T-helper 1 cell treated with Interleukin-12 subunit alpha and Interleukin-12 subunit beta and Interleukin-4 antibody, amounts not matched to agents 30 μg/mL and 1 μg/mL, for 36 hours (primary cell): ENCODE measurements around the gene ISOC2.

Experiments used
- H3K27ac Mint-ChIP-seq: one replicate; pipeline ENCODE4 v1.8.0; 2021; ENCODE audit warnings: mild to moderate bottlenecking, mixed read lengths
- H3K27me3 Mint-ChIP-seq: one replicate; pipeline ENCODE4 v1.8.0; 2021; ENCODE audit warnings: low read depth, mixed read lengths
- H3K36me3 Mint-ChIP-seq: one replicate; pipeline ENCODE4 v1.8.0; 2021; ENCODE audit warnings: low read depth, mixed read lengths
- H3K4me1 Mint-ChIP-seq: one replicate; pipeline ENCODE4 v1.8.0; 2021; ENCODE audit warnings: low read depth, mixed read lengths
- H3K4me3 Mint-ChIP-seq: one replicate; pipeline ENCODE4 v1.8.0; 2021; ENCODE audit warnings: mild to moderate bottlenecking, moderate library complexity, mixed read lengths
- H3K9me3 Mint-ChIP-seq: one replicate; pipeline ENCODE4 v1.8.0; 2021; ENCODE audit warnings: mixed read lengths

ISOC2 gene

DNA sequence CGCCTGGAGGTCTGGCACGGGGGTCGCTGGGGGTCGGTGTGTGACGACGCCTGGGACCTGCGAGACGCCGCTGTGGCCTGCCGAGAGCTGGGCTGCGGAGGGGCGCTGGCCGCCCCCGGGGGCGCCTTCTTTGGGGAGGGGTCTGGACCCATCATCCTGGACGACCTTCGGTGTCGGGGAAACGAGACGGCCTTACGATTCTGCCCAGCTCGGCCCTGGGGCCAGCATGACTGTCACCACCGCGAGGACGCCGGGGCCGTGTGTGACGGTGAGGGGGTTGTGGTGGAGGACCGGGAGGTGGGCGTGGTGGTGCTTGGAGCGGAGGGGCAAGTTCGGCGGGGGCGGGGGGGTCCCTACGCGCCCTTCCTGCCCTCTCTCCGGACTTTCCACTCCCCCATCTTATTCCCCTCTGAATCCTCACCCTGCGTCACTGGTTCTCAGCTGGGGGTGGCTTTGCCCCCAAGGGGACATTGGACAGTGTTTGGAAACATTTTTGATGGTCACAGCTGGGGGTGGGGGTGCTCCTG lies 32.3 kb upstream of the ISOC2 start:
- H3K4me1 Mint-ChIP-seq: no peaks in the 10 kb centered on the region
- H3K27ac Mint-ChIP-seq: no peak overlapping the region
- no peaks in the 10 kb centered on the region for H3K27me3 Mint-ChIP-seq
- no peaks in the 10 kb centered on the region for H3K36me3 Mint-ChIP-seq
- no peak overlapping the region for H3K4me3 Mint-ChIP-seq
- no peaks in the 10 kb centered on the region for H3K9me3 Mint-ChIP-seq

DNA sequence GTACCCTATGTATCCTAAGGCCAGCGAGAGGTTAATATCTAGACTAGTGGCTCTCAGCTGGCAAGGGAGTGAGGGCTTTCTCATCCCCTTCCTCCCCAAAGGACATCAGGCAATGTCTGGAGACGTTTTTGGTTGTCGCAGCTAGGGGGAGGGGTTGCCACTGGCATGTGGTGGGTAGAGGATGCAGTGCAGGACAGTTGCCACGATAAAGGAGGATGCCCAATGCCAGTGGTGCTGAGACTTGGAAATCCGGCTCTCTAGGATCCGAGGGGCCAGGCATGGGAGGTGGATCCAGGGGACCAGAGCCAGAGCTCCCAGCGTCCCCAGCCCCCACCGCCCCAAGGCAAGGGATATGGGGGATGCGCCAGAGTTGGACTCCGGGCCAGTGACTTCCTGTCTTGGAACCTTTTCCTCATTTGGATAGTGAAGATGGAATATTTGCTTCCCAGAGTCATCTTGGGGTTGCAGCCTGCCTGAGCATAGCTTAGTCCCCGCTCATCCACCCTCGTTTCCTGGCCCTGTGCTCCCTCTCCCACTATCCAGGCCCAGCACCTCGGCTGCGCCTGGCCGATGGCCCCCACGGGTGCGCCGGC lies 31.7 kb upstream of the ISOC2 start:
- Mint-ChIP-seq H3K9me3 (no peaks in the 10 kb centered on the region), H3K27me3 (no peaks in the 10 kb centered on the region), H3K27ac (no peak overlapping the region), H3K36me3 (no peaks in the 10 kb centered on the region), H3K4me3 (no peak overlapping the region), H3K4me1 (no peaks in the 10 kb centered on the region)

DNA sequence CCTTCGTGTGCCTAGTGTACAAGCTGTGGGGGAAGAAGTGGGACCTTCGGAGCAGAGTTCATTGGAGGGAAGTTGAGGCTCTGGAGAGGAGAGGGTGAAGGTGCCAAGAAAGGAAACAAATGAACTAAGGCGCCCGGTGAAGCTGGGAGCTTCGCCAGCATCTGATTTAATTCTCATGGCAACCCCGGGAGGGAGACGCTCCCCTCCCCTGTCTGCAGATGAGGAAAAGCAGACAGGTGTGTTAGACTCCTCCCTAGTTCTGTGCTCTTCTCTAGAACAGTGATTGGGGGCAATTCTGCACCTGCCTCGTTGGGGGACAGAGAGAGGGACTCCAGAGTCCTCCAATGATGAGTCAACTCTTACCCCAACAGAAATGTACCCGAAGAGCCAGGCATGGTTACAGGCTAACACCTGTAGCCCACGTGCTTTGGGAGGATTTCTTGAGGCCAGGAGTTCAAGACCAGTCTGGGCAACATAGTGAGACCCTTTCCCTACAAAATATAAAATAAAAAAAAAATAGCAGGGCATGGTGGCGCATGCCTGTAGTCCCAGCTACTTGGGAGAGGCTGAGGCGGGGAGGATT lies 31.0 kb upstream of the ISOC2 start:
- Mint-ChIP-seq H3K27me3 (no peaks in the 10 kb centered on the region), H3K4me3 (no peak overlapping the region), H3K27ac (no peak overlapping the region), H3K4me1 (no peaks in the 10 kb centered on the region), H3K36me3 (no peaks in the 10 kb centered on the region), H3K9me3 (no peaks in the 10 kb centered on the region)

GRCh38 chr19:55491546-55492360 lies 30.3 kb upstream of the ISOC2 start:
- Mint-ChIP-seq H3K4me3 (no peak overlapping the region), H3K9me3 (no peaks in the 10 kb centered on the region), H3K36me3 (no peaks in the 10 kb centered on the region), H3K27me3 (no peaks in the 10 kb centered on the region), H3K4me1 (no peaks in the 10 kb centered on the region), H3K27ac (no peak overlapping the region)

GRCh38 chr19:55490478-55491432 lies 29.3 kb upstream of the ISOC2 start:
- Mint-ChIP-seq H3K4me1 (no peaks in the 10 kb centered on the region), H3K27me3 (no peaks in the 10 kb centered on the region), H3K9me3 (no peaks in the 10 kb centered on the region), H3K36me3 (no peaks in the 10 kb centered on the region), H3K27ac (no peak overlapping the region), H3K4me3 (no peak overlapping the region)

GRCh38 chr19:55489711-55490477 lies 28.5 kb upstream of the ISOC2 start:
- Mint-ChIP-seq H3K27ac (no peak overlapping the region), H3K27me3 (no peaks in the 10 kb centered on the region), H3K4me3 (no peak overlapping the region), H3K9me3 (no peaks in the 10 kb centered on the region), H3K4me1 (no peaks in the 10 kb centered on the region), H3K36me3 (no peaks in the 10 kb centered on the region)

DNA sequence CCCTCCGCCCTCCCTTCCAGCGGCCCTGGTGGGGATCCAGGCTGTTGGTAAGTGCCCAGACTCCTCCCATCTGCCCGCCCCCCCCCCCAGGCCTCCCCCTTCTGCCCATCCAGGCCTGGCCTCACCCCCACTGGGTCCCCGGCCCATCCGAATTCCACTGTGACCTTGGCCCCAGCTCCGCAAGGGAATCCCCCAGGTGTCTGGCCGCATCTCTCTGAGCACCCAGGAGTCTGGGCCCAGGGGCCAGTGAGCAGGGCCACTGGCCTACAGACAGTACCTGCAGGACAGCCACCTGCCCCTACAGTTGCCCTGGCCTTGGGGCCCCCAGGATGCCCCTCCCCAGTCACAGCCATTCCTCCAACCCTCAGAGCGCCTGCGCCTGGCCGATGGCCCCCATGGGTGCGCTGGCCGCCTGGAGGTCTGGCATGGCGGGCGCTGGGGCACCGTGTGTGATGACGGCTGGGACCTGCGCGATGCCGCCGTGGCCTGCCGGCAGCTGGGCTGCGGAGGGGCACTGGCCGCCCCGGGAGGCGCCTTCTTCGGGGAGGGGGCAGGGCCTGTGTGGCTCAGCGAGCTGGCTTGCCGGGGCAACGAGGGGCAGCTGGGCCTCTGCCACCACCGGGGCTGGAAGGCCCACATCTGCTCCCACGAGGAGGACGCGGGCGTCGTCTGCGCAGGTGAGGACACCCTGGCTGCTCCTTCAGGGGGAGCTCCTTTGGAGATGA lies 27.7 kb upstream of the ISOC2 start:
- Mint-ChIP-seq H3K27me3 (no peaks in the 10 kb centered on the region), H3K27ac (no peak overlapping the region), H3K4me3 (no peak overlapping the region), H3K9me3 (no peaks in the 10 kb centered on the region), H3K36me3 (no peaks in the 10 kb centered on the region), H3K4me1 (no peaks in the 10 kb centered on the region)

DNA sequence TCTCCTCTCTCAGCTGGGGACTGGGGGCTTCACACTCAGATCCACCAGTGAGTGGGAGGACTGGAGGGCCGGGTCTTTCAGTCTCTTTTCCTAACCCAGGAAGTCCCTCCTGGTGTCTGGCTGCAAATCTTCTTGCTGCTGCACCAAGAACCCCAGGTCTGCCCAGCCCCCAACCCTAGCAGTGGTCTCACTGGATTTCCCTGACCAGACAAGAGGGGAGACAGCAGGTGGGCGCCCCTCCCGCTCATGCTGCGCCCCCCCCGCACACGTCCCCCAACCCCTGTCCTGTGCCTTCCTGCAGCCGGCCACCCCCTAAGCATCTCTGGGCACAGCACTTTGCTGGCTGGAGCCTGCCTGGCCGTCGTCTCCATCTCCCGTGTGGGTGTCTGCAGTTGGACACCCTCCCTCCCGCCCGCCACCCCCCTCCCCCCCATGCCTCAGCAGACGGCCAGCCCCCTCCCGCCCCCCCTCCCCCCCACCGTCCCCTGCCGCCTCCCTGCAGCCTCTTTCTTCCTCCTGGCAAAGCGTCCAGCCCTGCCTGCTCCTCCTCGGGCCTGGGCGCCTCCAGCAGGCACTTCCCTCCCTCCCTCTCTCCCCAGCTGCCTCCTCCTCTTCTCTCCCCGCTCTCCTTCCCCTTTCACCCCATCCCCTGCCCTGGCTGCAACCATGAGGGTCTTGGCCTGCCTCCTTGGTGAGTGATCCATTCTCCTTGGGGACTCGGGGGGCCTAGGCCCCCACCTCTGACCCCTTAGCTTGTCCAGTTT lies 26.7 kb upstream of the ISOC2 start, which contains the start of gene SSC5D:
Gene SSC5D, plus strand, starts transcription at position 513 of the 764 bp plus-strand sequence. Its CDS starts 154 bp downstream, at position 667.
- Mint-ChIP-seq H3K36me3 (no peaks in the 10 kb centered on the region), H3K27me3 (no peaks in the 10 kb centered on the region), H3K4me1 (no peaks in the 10 kb centered on the region), H3K27ac (peak within 1 kb of the TSS; percentile 15), H3K4me3 (peak within 1 kb of the TSS; percentile 28), H3K9me3 (no peaks in the 10 kb centered on the region)

DNA sequence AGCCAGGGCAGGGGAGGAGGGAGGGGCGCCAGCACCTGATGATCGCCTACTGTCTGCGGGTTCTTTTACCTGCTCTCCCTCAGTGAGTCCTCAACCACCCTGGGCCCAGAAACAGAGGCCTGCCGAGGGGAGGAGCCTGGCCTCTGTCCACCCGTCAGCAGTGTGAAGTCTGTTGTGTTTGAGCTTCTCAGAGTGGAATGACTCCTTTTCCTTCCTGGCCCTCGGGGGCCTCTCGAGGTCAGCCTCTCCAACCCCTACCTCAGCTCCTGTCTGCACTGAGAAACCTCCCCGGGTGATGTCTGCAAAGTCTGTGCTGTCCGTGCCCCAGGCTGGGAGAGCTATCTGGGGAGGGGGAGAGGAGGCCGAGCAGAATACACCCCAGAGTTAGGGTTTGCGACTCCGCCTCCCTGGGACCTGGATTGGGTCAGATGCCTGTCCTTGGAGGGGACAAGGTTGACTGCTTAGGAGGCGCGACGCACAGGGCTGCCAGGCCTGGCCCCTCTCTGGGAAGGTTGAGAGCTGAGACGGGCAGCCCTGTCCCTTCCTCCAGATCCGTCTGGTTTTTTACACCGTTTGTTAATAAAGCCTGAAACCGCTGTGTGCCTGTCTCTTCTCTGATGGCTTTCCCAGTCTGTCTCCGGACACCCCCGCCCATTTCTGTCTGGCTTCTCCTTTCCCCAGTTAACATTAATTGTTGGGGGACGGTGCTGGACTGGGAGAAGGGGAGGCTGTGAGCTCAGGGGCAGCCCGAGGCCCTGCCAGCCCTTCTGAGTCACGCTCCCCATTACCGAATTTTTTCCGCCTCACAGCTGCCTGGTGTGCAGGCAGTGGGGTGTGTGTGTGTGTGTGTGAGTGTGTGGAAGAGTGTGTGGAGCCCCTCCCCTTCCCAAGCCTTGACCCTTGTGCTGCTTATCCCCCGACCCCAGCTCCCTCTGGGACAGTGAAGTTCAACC lies 25.8 kb upstream of the ISOC2 start:
- Mint-ChIP-seq H3K27ac (peak overlapping the region; percentile 15), H3K36me3 (no peaks in the 10 kb centered on the region), H3K27me3 (no peaks in the 10 kb centered on the region), H3K9me3 (no peaks in the 10 kb centered on the region), H3K4me3 (peak overlapping the region; percentile 28), H3K4me1 (no peaks in the 10 kb centered on the region)

DNA sequence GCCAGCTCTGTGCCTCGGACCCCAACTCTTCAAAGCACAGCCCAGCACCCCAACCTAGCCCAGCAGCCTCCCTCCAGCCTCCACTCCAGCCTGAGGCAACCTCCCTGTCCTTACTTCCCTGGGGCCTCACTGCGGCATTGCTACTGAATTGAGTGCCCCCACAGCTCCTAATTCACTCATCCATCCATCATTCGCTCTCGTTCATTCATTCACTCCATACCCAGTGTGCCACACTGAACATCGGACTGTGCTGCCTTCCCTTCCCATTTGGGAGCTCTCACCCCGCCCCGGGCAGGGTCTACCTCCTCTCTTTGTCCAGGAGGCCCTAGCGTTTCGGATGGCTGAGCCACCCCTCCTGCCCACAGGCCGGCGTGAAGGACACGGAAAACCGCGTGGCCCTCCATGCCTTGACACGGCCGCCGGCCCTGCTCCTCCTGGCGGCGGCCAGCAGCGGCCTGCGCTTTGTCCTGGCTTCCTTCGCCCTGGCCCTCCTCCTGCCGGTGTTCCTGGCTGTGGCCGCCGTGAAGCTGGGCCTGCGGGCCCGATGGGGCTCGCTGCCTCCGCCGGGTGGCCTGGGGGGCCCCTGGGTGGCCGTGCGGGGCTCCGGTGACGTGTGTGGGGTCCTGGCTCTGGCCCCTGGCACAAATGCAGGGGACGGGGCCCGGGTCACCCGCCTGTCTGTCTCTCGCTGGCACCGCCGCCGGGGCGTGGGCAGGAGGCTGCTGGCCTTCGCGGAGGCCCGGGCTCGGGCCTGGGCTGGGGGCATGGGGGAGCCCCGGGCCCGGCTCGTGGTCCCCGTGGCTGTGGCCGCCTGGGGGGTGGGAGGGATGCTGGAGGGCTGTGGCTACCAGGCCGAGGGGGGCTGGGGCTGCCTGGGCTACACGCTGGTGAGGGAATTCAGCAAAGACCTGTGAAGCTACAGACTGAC lies 24.9 kb upstream of the ISOC2 start:
- H3K4me3 Mint-ChIP-seq: peak overlapping the region; percentile 73
- no peaks in the 10 kb centered on the region for H3K9me3 Mint-ChIP-seq
- no peaks in the 10 kb centered on the region for H3K27me3 Mint-ChIP-seq
- H3K27ac Mint-ChIP-seq: peak overlapping the region; percentile 28
- H3K36me3 Mint-ChIP-seq: no peaks in the 10 kb centered on the region
- H3K4me1 Mint-ChIP-seq: no peaks in the 10 kb centered on the region

DNA sequence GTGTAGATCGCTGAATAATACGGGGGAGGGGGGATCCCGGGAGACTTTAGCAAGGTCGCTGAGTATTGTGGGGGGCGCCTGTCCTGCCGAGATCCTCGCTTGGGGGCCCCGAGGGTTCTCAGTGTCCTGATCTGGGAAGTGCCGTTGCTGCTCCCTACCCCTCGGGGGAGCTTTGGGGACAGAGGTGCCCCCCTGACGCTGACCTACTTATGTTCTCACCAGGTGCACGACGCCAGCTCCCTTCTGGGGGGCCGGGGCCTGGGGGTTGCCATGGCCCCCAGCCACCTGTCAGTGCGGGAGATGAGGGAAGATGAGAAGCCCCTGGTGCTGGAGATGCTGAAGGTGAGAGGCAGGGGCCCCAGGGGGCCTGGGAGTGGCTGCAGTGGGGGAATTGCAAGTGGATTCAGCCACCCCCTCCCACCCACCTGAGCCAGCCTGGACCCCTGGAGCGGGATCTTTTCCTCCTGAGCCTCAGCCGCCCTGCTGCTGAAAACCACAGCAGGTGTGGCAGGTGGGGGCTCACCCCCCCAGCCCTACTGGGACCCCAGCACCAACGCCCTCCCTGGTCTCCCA lies 24.1 kb upstream of the ISOC2 start:
- Mint-ChIP-seq H3K4me1 (no peaks in the 10 kb centered on the region), H3K4me3 (peak overlapping the region; percentile 78), H3K9me3 (no peaks in the 10 kb centered on the region), H3K36me3 (no peaks in the 10 kb centered on the region), H3K27ac (peak overlapping the region; percentile 28), H3K27me3 (no peaks in the 10 kb centered on the region)
